DMS79 treated with DMSO at 0.1 percent for 48 hours (cell line): ENCODE data around the gene CACNB2.
A peak's percentile ranks its signal among the peaks of the same experiment; 100 is the strongest.

ENCODE experiments used
- DNase-seq: peaks from one replicate; lab custom pipeline; 2025; lab: John Stamatoyannopoulos, UW

Gene CACNB2

DNA sequence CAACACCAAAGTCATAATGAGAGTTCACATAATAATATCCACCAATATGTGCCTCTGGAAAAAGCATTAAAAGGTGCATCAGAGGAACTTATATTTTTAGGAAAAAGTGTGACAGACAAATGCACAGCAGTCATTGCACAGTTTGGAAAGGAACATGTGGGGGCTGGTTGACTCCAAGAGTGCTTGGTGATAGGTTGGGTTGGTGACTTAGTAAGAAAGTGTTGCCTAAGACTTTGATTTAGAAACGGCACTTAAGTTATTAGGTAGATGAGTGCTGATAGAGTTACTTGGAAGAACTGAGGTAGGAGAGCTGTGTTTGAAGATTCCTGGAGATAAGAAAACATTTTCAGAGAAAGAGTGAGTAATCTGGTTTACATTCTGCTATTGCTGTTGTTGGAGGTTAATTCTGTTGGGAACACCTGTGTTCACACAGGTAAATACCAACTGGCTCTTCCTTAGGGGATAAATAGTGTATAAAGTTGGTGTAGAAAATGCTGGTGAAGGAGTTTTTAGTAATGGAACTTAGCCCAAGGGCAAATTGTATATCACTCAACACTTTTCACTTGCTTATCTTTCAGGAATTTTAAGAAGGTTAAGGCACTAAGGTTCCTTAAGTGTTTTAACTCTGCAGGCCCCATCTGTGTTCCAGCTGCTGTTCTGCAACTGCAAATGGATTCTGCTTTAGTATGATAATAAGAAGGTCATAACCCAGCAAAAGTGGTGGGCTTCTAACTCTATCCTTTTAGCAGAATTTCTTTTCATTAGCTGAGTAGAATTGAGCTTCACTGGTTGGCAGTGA is 315.1 kb downstream of the CACNB2 start:
- peak; percentile 17 for DNase-seq

DNA sequence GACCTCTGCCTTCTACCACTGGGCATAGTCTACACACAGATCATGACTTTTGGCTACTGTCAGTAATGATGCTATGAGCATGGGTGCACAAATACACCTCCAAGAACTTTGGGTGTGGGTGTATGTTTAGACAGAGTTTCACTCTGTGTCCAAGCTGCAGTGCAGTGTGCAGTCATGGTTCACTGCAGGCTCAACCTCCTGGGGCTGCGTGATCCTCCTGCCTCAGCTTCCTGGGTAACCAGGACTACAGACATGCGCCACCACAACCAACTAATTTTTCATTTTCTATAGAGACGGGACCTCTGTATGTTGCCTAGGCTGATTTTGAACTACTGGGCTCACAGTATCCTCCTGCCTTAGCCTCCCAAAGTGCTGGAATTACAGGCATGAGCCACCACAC is 316.8 kb downstream of the CACNB2 start:
- DNase-seq: no peak

DNA sequence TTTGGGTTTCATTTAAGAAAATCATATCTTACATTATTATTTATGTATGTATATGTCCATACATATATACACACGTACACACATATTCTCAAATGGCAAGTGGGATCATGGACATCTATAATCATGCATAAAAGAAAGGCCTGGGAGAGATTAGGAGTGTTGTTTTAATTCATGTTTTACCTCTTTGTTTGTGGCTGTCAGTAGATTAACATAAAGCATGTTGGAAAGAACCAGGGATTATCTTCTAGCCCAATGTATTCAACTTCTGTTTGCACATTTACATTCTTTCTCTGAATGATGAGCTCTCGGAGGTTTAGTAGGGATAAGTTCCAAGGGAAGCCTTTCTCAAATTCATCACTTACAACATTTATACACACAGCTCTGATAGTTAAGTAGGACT is 319.8 kb downstream of the CACNB2 start:
- no peak for DNase-seq

DNA sequence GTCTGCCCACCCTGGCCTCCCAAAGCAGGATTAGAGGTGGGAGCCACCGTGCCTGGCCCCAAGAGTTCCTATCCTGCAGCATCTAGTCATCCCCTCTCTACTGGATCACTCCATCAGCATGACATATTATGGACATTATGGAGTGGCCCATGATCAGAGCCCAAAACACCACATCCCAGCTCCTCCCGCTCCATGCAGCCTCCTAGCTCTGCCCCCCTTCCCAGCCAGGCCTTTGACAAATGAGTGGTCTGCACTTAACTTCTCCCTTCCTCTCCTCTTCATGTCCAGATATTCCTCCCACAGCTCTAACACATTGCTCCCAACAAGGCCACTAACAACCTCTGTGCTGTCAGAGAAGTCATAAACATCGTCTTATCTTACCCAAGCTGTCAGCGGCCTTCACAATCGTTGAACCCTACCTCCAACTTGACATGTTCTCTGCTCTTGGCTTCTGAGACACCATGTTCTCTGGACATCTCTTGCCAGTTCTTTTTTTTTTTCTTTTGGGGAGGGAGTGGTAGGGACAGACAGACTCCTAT is 323.5 kb downstream of the CACNB2 start:
- DNase-seq: no peak

DNA sequence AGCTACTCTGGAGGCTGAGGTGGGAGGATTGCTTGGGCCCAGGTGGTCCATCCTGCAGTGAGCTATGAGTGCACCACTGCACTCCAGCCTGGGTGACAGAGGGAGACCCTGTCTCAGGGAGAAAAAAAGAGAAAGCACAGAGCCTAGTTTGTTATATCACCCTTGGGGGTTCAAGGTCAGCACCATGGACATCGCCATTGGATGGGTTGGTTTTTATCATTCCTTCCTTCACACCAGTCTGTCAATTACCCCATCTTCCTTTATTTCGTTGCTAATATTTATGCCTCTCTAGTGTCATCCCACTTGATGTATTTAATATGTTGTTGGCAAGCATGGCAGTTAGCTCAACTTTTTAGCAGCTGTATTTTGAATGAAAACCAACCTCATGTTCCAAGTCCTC is 328.9 kb downstream of the CACNB2 start:
- DNase-seq: no peak

DNA sequence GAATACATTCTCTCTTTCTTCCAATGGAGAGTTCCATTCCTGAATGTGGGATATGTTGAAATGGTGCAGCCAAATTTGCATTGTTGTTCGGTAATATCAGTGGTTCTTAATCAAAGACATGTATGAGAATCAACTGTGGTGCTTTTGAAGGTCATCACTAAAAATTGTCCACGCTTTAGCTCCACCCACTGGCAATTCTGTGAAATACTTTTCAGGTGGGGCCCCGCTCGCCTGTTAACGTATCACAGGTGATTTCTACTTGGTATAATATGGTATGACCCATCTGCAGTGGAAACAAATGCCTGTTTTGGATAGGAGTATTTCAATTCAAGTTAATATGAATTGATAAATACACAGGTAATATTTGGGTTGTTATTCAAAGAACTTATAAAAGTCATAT is 332.8 kb downstream of the CACNB2 start:
- DNase-seq: no peak

DNA sequence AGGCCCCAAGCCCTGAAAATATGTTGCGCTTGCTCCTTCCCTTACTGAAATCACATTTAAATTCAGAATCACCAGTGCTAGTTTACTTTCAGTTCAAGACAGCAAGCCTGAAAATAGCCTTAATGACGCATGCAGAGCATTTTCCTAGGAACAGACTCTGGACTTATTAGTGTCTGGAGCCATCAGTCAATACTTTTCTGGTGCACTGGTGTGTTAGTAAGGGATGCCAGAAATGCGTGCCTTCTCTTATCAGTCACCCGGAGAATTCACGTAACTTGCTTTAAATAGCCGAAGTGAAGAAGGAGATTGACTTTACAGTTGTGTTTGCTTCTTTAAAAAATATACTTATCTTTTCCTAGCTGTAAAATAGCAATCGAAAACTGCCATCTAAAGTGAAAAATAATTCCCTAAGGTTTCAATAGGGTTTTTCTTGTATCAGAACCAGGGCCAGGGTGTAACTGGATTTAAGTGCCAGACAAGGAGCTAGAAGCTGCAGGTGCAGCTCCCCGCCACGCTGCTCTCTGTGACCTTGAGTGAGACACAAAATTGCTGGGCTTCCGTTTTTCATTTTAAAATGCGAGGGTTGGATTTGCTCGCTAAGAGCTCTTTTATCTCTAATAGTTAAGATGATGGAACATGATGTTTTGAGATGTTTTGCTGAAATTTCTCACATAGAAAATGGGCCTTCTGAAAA is 333.3 kb downstream of the CACNB2 start:
- DNase-seq: no peak

DNA sequence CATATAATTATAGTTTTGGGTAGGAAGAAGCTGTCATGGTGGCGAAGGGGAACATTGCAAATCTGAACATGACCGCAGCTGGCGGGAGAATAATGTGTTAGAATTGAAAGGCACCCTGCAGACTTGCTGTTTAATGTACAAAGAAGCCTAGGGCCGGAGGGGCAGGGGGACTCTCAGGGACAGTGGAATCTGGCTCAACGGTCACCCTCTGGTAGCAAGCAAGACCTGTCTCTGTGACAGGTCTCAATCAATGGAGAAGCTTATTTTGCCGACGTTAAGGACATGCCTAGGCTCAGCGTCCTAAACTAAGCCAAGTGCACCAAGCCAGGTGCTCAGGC is 333.9 kb downstream of the CACNB2 start:
- DNase-seq: no peak

DNA sequence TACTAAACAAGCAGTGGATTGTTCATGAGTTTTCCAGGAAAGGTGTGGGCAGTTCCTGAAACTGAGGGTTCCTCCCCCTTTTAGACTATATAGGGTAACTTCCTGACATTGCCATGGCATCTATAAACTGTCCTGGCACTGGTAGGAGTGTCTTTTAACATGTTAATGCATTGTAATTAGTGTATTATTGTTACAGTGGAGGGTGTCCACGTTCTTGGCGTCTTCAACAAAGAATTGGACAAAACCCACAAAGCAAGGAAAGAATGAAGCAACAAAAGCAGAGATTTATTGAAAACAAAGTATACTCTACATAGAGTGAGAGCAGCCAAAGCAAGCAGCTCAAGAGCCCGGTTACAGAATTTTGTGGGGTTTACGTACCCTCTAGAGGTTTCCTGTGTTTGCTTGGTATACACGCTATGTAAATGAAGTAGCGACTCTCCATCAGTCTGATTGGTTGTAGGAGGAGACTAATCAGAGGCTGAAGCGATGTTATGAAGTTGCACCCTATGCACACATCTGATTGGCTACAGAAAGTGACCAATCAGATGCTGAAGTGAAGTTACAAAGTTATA is 335.9 kb downstream of the CACNB2 start:
- no peak for DNase-seq

DNA sequence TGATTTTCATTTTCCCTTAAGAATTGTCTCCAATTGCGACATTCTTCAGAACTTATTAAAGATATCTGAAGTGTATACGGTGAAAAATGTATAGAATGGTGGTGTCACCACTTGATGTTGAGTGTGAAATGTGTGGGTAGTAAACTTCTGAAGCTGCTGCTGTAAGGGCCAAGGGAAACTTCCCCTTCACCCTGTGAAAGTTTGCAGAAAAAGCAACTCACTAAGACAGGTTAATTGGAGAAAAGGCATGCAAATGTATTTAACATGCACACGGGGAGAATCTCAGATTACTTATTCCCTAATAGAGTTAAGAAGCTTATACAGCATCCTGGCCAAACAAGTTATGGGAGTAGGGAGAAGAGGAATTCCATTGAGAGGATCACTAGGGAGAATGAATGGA is 338.1 kb downstream of the CACNB2 start:
- DNase-seq: no peak

DNA sequence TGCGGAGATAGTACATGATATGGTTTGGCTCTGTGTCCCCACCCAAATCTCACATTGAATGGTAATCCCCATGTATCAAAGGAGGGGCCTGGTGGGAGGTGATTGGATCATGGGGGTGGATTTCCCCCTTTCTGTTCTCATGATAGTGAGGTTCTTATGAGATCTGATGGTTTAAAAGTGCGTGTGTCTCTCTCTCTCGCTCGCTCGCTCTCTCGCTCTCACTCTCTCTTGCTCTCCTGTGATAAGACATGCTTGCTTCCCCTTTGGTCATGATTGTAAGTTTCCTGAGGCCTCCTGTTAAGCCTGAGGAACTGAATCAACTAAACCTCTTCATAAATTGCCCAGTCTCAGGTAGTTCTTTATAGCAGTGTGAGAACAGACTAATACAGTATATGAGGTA is 339.3 kb downstream of the CACNB2 start:
- no peak for DNase-seq

DNA sequence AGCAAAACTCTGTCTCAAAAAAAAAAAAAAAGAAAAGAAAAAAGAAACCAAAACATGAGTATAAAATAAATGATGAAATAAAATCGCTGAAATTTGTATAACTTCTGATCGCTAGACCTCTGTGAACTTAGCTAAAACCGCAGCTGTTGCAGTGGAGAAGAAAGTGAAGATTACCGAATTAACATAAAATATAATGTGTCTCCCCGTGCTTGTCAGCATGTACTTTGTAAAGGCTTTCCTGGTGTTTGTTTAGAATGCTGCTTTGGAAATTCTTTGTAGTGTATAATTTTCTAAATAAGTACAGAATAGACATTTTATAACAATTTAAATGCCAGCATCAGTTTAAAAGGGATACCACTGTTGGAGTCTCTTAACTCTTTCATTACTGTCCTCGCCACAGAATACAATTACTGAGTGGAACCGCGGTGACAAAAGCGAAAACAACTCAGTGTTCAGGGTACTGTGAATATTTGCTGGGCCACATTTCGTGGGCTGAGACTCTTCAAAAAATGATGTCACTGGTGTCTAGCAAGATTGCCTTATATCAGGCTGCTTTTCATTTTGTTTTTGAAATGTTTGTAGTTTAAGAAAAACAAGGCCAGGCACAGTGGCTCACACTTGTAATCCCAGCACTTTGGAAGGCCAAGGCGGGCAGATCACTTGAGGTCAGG is 343.4 kb downstream of the CACNB2 start:
- no peak for DNase-seq

DNA sequence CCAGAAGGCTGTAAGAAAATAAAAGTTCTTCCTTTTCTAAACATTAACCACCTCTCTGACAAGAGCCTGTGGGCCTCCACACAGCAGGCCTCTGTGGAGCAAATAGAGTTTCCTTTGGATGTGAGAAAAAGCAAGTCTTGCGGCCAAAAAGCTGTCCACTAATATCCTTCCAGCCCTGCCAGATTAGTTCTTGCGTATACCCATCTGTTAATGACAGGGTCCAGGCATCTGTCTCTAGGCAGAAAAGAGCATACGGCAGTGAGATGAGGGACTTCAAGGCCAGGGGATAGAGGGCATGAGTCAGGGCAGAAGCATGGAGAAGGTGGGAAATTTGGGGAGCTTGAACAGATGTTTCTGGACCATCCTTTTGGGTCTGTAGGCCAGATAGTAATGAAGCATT is 346.2 kb downstream of the CACNB2 start:
- DNase-seq: no peak

DNA sequence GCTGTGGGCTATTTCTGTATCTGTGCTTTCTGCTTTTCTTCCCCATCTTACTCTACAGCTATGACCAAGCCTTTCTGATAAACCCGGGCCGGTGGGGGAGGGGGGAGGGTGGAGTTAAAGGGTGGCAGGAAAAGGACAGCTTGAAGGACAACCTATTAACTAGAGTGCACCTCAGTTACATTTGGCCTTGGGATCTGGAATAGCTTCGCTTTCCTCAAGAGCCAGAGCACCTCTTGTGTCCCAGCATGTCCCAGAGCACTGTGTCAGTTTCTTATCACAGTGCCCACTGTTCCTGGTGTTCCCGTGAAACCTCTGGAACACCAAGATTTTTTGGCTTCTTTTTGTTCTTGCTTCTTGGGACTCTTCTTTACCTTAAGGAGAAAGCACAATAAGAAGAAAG is 350.5 kb downstream of the CACNB2 start:
- no peak for DNase-seq

DNA sequence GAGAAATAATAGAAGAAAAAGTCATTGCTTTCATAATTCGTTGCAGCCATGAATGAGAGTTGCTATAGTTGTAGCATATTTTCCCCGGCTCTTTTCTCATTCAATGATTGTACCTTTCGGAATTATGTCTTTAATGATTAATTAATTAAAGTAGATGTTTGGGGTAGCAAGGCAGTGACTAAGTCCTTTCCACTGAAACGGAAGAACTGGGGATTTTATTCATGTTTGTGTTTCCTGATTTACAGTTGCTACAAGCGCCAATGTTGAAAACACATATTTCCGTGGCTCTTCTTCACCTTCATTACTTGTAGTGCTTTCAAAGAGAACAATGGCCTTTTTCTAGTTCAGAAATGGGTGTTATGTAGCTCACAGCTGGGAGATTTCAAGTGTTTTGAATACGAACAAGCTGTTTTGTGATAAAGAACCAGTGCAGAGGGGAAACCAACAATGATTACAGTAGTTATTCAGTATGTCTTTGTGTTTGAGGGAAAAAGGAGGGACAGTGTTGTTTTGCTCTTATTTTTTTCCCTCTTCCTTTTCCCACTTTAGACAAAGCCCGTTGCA is 357.7 kb downstream of the CACNB2 start:
- no peak for DNase-seq

DNA sequence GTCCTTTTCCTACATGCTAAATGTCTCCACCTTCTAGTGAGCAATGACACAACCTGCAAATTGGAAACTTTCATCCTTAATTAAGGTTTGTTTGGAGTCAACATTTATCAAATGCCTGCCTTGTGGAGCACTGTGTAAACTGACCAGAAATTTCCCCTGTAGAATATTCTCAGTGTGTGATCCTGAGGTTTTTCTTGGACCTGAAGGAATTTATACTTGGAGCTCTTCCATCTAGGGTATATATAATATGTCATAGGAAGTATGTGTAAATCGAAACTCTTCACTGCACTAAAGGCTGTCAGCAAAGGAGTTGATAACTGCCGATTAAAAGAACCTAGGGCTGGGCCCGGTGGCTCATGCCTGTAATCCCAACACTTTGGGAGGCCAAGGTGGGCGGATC is 358.8 kb downstream of the CACNB2 start:
- no peak for DNase-seq

DNA sequence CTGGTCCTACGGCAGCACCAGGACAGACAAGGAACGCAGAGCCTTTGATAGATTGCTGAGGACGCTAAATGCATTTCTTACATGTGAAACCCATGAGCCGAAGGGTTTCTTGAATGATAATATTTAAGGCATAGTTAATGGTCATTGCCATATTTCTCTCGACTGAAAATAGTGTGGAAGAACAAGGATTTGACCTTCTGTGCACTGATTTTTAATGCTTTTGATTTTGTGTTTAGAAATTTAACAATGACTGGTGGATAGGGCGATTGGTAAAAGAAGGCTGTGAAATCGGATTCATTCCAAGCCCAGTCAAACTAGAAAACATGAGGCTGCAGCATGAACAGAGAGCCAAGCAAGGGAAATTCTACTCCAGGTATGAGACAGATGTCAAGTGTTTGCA is 360.4 kb downstream of the CACNB2 start:
- DNase-seq: no peak

DNA sequence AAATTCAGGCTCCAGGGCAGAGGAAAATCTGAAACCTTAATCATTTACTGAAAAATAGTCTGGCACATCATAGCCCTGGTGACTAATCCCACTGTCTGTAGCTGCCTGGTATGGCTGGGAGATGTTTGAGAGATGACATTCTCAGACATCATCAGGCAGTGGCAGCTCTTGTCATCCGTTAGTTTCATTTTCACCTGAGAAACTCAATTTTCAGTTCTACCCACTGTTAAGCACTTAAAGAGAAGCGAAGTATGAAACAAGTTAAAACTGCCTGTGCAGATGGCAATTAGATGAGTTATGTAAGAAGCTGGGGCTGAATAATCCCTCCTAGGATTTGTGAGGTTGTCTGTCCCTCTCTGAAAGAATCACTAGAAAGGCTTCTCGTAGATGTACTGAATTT is 361.0 kb downstream of the CACNB2 start:
- DNase-seq: no peak

DNA sequence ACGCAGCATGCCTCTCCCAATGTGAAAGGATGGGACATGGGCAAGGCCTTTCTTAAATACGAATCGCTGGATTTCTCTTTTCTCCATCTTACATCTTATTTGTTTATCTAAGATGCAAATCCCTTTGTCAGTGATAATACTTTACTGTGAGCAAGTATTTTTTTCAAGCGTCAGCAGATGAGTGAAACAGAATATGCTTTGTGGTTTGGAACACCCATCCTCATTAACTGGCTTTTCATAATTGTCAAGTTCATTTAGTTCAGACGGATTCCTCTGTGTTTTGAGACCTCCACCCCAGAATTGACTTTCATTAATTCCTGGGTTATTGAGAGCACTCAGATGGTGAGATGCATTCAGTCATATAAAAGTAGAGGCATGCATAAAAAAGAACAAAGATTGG is 361.4 kb downstream of the CACNB2 start:
- DNase-seq: no peak

DNA sequence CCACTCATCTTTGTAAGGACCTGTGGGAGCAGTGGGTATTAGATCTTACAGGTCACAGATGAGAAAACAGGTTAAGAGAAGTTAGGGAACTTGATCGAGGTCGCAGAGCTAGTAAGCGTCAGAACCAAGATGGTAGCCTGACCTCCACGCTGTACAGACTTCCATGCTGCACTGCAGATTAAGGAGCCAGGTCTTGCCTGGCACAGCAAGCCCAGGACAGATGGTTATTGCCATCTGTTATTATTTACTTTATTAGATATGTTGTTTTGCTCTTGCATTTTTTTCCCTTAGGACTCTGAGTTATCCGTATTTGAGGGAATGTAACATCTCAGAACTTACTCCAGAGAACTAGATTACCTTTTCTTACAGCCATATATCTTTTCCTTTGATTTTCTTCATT is 363.9 kb downstream of the CACNB2 start:
- DNase-seq: no peak

DNA sequence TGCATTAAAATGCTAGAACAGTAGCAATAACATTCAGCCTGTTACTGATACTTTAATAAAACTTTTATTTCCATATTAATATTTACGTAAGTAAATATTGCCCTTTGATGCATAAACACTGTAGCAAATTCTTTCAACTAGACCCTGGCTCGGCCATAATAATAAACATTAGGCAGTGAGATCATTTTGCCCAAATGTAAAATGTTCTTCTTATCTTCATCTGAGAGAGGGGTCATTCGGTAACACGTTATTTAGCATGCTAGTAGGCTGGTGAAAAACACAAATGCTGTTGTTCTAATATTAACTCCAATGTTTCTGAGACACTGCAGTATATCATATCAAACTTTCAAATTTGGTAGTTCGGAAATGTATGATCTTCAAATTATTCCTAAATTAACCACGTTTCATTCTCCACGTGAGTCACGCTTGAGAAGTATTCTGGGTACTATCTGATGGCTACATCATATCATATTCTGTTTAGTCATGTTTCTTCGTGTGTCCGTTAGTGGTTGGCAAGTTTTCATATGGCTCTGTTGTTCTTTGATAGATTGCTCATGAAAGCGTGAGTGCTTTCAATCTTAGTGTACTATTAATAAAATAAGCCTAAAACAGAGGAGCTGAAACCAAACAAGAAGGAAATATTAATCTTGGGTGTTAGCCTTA is 365.4 kb downstream of the CACNB2 start:
- DNase-seq: no peak

DNA sequence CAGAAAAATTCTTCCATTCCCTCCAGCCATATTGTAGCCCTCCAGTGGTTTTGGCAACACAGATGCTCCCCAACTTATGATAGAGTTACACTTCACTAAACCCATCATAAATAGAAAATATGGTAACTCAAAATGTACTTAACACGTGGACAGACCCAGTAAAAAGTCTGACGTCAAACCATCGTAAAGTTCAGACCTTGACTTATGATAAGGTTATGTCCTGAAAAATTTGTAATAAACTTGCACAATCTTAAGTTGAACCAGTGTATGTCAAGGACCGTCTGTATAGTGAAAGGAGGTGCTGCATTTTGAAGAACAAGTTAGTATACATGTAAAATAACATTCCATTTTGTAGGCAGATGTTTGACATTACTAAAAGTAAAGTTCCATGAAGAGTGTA is 368.4 kb downstream of the CACNB2 start:
- DNase-seq: no peak
